HepG2 (cell line): Measurements from ENCODE around the gene SOCS7. TPM values are rescaled to one million over a fixed set of nuclear protein-coding genes. Genes with fewer than 3 reads are reported as not detected.

Experiments used
- AGO1 ChIP-seq: fragments of 200-400 bp; formaldehyde crosslinking; IDR thresholded peaks from 2 replicates; pipeline ENCODE4 v1.6.1; 2017; ENCODE audit warnings: mild to moderate bottlenecking, low read depth, low read length, moderate library complexity; ENCODE audit not compliant: poor library complexity, severe bottlenecking
- FOXK1 ChIP-seq: sonication (generic); formaldehyde crosslinking; IDR thresholded peaks from 2 replicates; pipeline ENCODE4 v1.4.0; 2020; ENCODE audit warnings: low read depth, missing genetic modification reagents, borderline replicate concordance
- FOXO1 ChIP-seq: sonication (generic); formaldehyde crosslinking; IDR thresholded peaks from 2 replicates; pipeline ENCODE4 v1.4.0; 2020; ENCODE audit warnings: missing genetic modification reagents
- HCFC1 ChIP-seq: fragments of 150-350 bp; IDR thresholded peaks from 2 replicates; pipeline ENCODE4 v1.6.1; 2014; ENCODE audit warnings: low read depth, low read length
- HES4 ChIP-seq: sonication (generic); formaldehyde crosslinking; IDR thresholded peaks from 2 replicates; pipeline ENCODE4 v1.9.0; 2021; ENCODE audit warnings: mild to moderate bottlenecking, missing genetic modification reagents, borderline replicate concordance
- LCORL ChIP-seq, 2 experiments: fragments of 450-650 bp in 1 of 2; sonication (generic) in 1 of 2; formaldehyde crosslinking in 1 of 2; IDR thresholded peaks; 2 replicates each; pipeline versions ENCODE4 v1.5.0 to v1.6.1; 2017 to 2020; ENCODE audit warnings: antibody characterized with exemption in 1 of 2, missing genetic modification reagents in 1 of 2
- RELA ChIP-seq: sonication (generic); formaldehyde crosslinking; IDR thresholded peaks from 2 replicates; pipeline ENCODE4 v1.4.0; 2020; ENCODE audit warnings: missing genetic modification reagents
- RNF2 ChIP-seq: fragments of 450-650 bp; conservative IDR thresholded peaks from 2 replicates; pipeline ENCODE4 v1.6.1; 2016; ENCODE audit warnings: low read depth
- SMAD1 ChIP-seq: sonication (generic); formaldehyde crosslinking; IDR thresholded peaks from 2 replicates; pipeline ENCODE4 v1.4.0; 2020; ENCODE audit warnings: missing genetic modification reagents, low read depth, mild to moderate bottlenecking, borderline replicate concordance
- SMAD9 ChIP-seq: sonication (generic); formaldehyde crosslinking; IDR thresholded peaks from 2 replicates; pipeline ENCODE4 v1.5.1; 2020; ENCODE audit warnings: mild to moderate bottlenecking, missing genetic modification reagents
- ZNF10 ChIP-seq: sonication (generic); formaldehyde crosslinking; IDR thresholded peaks from 2 replicates; pipeline ENCODE4 v1.4.0; 2020; ENCODE audit warnings: mild to moderate bottlenecking, low read depth, missing genetic modification reagents, borderline replicate concordance
- ZNF616 ChIP-seq: sonication (generic); formaldehyde crosslinking; IDR thresholded peaks from 2 replicates; pipeline ENCODE4 v1.5.0; 2020; ENCODE audit warnings: low read depth, mild to moderate bottlenecking, missing genetic modification reagents
- ZSCAN21 ChIP-seq: sonication (generic); formaldehyde crosslinking; IDR thresholded peaks from 2 replicates; pipeline ENCODE4 v1.8.0; 2022; ENCODE audit warnings: mild to moderate bottlenecking, missing genetic modification reagents, moderate library complexity, borderline replicate concordance
- polyA plus RNA-seq, 8 experiments: library from polyadenylated mRNA; depleted of rRNA in 3 of 8; stranded (reverse) in 7 of 8; unstranded in 1 of 8; fragments of >200 nt; fragmentation: Illumina TruSeq in 4 of 8; extraction: Trizol in 4 of 8; gene quantifications; 2 replicates each; pipeline versions ENCODE4 v1.2.1 to v1.2.3, GENCODE V29; 2011 to 2016; ENCODE audit warnings: low read depth in 4 of 8, missing spikeins in 1 of 8, mixed read lengths in 1 of 8; ENCODE audit not compliant: insufficient read depth in 1 of 8
- total RNA-seq, 5 experiments: library from RNA; depleted of rRNA; stranded (reverse); fragments of >200 nt; fragmentation: Illumina TruSeq; extraction: Trizol; gene quantifications; 2 replicates each; pipeline ENCODE4 v1.2.3, GENCODE V29; 2016; ENCODE audit warnings: low read depth in 1 of 5
- TF ChIP-seq, protein P1 (sequence below): sonication (generic); formaldehyde crosslinking; IDR thresholded peaks from 2 replicates; pipeline ENCODE4 v1.4.0; 2020; ENCODE audit warnings: missing genetic modification reagents, borderline replicate concordance
- TF ChIP-seq, protein P2 (sequence below): sonication (generic); formaldehyde crosslinking; IDR thresholded peaks from 2 replicates; pipeline ENCODE4 v1.4.0; 2020; ENCODE audit warnings: missing genetic modification reagents
- TF ChIP-seq, protein P3 (sequence below): sonication (generic); formaldehyde crosslinking; IDR thresholded peaks from 2 replicates; pipeline ENCODE4 v1.5.1; 2020; ENCODE audit warnings: mild to moderate bottlenecking, moderate library complexity, missing genetic modification reagents

Gene SOCS7
- total and polyA plus RNA-seq, 2 of the 13 experiments (the other 11 are each of a cell fraction or from before 2014, with no cell fraction given) = 19.2 to 24.2 TPM

DNA sequence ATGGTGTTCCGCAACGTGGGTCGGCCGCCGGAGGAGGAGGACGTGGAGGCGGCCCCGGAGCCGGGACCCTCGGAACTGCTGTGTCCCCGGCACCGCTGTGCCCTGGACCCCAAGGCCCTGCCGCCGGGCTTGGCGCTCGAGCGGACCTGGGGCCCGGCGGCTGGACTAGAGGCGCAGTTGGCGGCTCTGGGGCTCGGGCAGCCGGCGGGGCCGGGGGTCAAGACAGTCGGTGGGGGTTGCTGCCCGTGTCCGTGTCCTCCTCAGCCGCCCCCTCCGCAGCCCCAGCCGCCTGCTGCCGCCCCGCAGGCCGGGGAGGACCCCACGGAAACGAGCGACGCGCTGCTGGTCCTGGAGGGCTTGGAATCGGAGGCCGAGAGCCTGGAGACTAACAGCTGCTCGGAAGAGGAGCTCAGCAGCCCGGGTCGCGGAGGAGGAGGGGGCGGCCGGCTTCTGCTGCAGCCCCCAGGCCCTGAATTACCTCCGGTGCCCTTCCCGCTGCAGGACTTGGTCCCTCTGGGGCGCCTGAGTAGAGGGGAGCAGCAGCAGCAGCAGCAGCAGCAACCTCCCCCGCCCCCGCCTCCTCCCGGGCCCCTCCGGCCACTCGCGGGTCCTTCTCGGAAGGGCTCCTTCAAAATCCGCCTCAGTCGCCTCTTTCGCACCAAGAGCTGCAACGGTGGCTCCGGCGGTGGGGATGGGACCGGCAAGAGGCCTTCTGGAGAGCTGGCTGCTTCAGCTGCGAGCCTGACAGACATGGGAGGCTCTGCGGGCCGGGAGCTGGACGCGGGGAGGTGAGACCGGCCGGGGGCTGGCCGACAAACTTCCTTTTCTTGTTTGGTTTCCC is 821 bp downstream of the SOCS7 start (continued):
- TF ChIP-seq HES4 (peak; percentile 73), RNF2 (no peak), LCORL (IDR thresholded peaks at IDR 0.05) (no peak), LCORL (CRISPR knock-in tag; IDR thresholded peaks at IDR 0.05) (no peak), HCFC1 (no peak), FOXO1 (CRISPR knock-in tag) (no peak), RELA (no peak), FOXK1 (CRISPR knock-in tag) (no peak), SMAD9 (CRISPR knock-in tag) (no peak), AGO1 (no peak), ZNF616 (CRISPR knock-in tag) (no peak), ZNF10 (CRISPR knock-in tag) (no peak), SMAD1 (CRISPR knock-in tag) (no peak), ZSCAN21 (CRISPR knock-in tag) (0 out of 2 replicates have a peak, but pooled peaks have one; percentile 7)
- TF ChIP-seq, protein P1, sequence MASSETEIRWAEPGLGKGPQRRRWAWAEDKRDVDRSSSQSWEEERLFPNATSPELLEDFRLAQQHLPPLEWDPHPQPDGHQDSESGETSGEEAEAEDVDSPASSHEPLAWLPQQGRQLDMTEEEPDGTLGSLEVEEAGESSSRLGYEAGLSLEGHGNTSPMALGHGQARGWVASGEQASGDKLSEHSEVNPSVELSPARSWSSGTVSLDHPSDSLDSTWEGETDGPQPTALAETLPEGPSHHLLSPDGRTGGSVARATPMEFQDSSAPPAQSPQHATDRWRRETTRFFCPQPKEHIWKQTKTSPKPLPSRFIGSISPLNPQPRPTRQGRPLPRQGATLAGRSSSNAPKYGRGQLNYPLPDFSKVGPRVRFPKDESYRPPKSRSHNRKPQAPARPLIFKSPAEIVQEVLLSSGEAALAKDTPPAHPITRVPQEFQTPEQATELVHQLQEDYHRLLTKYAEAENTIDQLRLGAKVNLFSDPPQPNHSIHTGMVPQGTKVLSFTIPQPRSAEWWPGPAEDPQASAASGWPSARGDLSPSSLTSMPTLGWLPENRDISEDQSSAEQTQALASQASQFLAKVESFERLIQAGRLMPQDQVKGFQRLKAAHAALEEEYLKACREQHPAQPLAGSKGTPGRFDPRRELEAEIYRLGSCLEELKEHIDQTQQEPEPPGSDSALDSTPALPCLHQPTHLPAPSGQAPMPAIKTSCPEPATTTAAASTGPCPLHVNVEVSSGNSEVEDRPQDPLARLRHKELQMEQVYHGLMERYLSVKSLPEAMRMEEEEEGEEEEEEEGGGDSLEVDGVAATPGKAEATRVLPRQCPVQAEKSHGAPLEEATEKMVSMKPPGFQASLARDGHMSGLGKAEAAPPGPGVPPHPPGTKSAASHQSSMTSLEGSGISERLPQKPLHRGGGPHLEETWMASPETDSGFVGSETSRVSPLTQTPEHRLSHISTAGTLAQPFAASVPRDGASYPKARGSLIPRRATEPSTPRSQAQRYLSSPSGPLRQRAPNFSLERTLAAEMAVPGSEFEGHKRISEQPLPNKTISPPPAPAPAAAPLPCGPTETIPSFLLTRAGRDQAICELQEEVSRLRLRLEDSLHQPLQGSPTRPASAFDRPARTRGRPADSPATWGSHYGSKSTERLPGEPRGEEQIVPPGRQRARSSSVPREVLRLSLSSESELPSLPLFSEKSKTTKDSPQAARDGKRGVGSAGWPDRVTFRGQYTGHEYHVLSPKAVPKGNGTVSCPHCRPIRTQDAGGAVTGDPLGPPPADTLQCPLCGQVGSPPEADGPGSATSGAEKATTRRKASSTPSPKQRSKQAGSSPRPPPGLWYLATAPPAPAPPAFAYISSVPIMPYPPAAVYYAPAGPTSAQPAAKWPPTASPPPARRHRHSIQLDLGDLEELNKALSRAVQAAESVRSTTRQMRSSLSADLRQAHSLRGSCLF (CRISPR knock-in tag) = no peak
- TF ChIP-seq, protein P2, sequence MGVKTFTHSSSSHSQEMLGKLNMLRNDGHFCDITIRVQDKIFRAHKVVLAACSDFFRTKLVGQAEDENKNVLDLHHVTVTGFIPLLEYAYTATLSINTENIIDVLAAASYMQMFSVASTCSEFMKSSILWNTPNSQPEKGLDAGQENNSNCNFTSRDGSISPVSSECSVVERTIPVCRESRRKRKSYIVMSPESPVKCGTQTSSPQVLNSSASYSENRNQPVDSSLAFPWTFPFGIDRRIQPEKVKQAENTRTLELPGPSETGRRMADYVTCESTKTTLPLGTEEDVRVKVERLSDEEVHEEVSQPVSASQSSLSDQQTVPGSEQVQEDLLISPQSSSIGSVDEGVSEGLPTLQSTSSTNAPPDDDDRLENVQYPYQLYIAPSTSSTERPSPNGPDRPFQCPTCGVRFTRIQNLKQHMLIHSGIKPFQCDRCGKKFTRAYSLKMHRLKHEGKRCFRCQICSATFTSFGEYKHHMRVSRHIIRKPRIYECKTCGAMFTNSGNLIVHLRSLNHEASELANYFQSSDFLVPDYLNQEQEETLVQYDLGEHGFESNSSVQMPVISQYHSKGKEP (CRISPR knock-in tag) = no peak
- TF ChIP-seq, protein P3, sequence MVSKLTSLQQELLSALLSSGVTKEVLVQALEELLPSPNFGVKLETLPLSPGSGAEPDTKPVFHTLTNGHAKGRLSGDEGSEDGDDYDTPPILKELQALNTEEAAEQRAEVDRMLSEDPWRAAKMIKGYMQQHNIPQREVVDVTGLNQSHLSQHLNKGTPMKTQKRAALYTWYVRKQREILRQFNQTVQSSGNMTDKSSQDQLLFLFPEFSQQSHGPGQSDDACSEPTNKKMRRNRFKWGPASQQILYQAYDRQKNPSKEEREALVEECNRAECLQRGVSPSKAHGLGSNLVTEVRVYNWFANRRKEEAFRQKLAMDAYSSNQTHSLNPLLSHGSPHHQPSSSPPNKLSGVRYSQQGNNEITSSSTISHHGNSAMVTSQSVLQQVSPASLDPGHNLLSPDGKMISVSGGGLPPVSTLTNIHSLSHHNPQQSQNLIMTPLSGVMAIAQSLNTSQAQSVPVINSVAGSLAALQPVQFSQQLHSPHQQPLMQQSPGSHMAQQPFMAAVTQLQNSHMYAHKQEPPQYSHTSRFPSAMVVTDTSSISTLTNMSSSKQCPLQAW (CRISPR knock-in tag) = no peak
